Fibroblast of pulmonary artery (primary cell): Measurements from ENCODE around the gene C1QTNF5.

Experiments
- DNase-seq: peaks from one replicate; pipeline ENCODE4 v3.0.0-alpha.2; 2010; ENCODE audit warnings: low read depth
- H3K4me3 ChIP-seq: replicated peaks from 2 replicates; pipeline ENCODE4 v1.5.1; 2011; ENCODE audit warnings: low read depth, mild to moderate bottlenecking, control low read depth, low read length, moderate library complexity
- CTCF ChIP-seq: IDR thresholded peaks from 2 replicates; pipeline ENCODE4 v1.5.1; 2011; ENCODE audit warnings: mild to moderate bottlenecking, control low read depth, low read length, inconsistent platforms; ENCODE audit errors: missing control alignments

The C1QTNF5 gene

GRCh38 chr11:119314726-119315125 lies 26.0 kb downstream of the C1QTNF5 start:
- TF ChIP-seq CTCF: no peak
- H3K4me3 ChIP-seq: no peak overlapping the region
- DNase-seq: no peak

GRCh38 chr11:119310682-119311052 lies 30.0 kb downstream of the C1QTNF5 start:
- TF ChIP-seq CTCF: no peak
- H3K4me3 ChIP-seq: no peak overlapping the region

GRCh38 chr11:119309953-119310681 lies 30.6 kb downstream of the C1QTNF5 start:
- TF ChIP-seq CTCF: no peak
- H3K4me3 ChIP-seq: no peak overlapping the region
- no peak for DNase-seq

More at GRCh38 chr11:119310682-119311052, 30.0 kb downstream of the C1QTNF5 start:
- DNase-seq: no peak

- no peak for DNase-seq
- no peak for TF ChIP-seq CTCF
- H3K4me3 ChIP-seq: no peak overlapping the region
Measured at GRCh38 chr11:119309411-119309810, 31.3 kb downstream of the C1QTNF5 start.

- TF ChIP-seq CTCF: no peak
- H3K4me3 ChIP-seq: no peak overlapping the region
- no peak for DNase-seq
Measured at GRCh38 chr11:119307974-119308373, 32.7 kb downstream of the C1QTNF5 start.

DNA sequence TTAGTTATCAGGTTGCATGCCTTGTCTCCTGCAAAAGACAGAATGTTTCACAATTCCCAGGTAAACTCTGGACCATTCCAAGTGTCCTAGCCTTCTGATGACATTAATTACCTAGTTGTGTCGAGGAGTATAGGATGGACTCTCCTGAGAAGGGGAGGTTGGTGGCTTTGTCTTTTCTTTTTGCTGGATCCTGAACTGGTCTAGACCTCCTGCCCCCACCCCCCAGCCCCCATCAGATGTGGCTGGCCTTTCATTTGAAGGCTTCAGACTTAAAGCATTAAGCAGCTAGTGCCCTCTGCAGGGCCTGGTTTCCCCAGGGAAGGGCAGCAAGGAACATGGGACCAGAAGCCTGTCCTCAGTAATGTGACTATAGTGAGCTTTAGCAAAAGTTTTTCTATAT lies 33.5 kb downstream of the C1QTNF5 start:
- DNase-seq: no peak
- peak; percentile 16 for TF ChIP-seq CTCF
- no peak overlapping the region for H3K4me3 ChIP-seq

GRCh38 chr11:119306373-119306890 lies 34.3 kb downstream of the C1QTNF5 start:
- no peak overlapping the region for H3K4me3 ChIP-seq
- TF ChIP-seq CTCF: no peak
- peak; percentile 49 for DNase-seq
